B cell (primary cell): Measurements from ENCODE around the gene LRRC31. TPM values are rescaled to one million over a fixed set of nuclear protein-coding genes. Genes with fewer than 3 reads are reported as not detected.

Experiments used
- ATAC-seq: fragments of 200-7000 bp; cut with Tn5 transposase; one replicate; pipeline ENCODE4 v1.10.0; 2021; ENCODE audit warnings: low read depth, mild to moderate bottlenecking, moderate number of reproducible peaks, moderate library complexity
- CTCF ChIA-PET: fragments of 350-600 bp; sonication (Branson Sonifier 250); formaldehyde crosslinking; loops from one replicate; lab custom pipeline; 2021; ENCODE audit warnings: antibody characterized with exemption, inconsistent platforms; lab: Charles Lee
- POLR2A ChIA-PET: fragments of 350-600 bp; sonication (Branson Sonifier 250); formaldehyde crosslinking; loops from one replicate; lab custom pipeline; 2021; ENCODE audit warnings: antibody characterized with exemption; lab: Charles Lee
- DNase-seq: peaks from one replicate; pipeline ENCODE4 v3.0.0; 2013
- H2AFZ ChIP-seq: 2 replicates; pipeline ENCODE4 v1.6.1; 2012; ENCODE audit warnings: mild to moderate bottlenecking, low read depth, low read length; ENCODE audit not compliant: insufficient read depth, poor library complexity, severe bottlenecking
- H3K27ac ChIP-seq, 2 donors: 1 replicate in 1 of 2; 2 replicates in 1 of 2; pipeline ENCODE4 v1.5.1; 2012 to 2013; ENCODE audit warnings: low read length in 2 of 2, mild to moderate bottlenecking in 2 of 2, moderate library complexity in 1 of 2
- H3K27me3 ChIP-seq, 4 experiments: fragments of 200-600 bp in 1 of 4; sonication (generic) in 1 of 4; replicated peaks in 1 of 4; 1 replicate in 2 of 4; 2 replicates in 2 of 4; pipeline versions ENCODE4 v1.6.1 to v1.7.0; 2013 to 2016; ENCODE audit warnings: low read length in 3 of 4, mild to moderate bottlenecking in 2 of 4, mixed read lengths in 1 of 4, moderate library complexity in 1 of 4; ENCODE audit not compliant: insufficient read depth in 4 of 4, control insufficient read depth in 3 of 4; ENCODE audit errors: control extremely low read depth in 1 of 4
- H3K36me3 ChIP-seq, 2 experiments: replicated peaks in 1 of 2; 1 replicate in 1 of 2; 2 replicates in 1 of 2; pipeline versions ENCODE4 v1.6.1 to v1.7.1; 2013; ENCODE audit warnings: low read length in 1 of 2; ENCODE audit not compliant: insufficient read depth in 2 of 2, control insufficient read depth in 1 of 2; ENCODE audit errors: control extremely low read depth in 1 of 2, extremely low read depth in 1 of 2
- H3K4me1 ChIP-seq, 2 donors: fragments of 200-600 bp in 1 of 2; sonication (generic) in 1 of 2; 1 replicate in 1 of 2; 2 replicates in 1 of 2; pipeline versions ENCODE4 v1.5.1 to v1.6.1; 2013 to 2017; ENCODE audit warnings: low read length in 2 of 2; ENCODE audit not compliant: control insufficient read depth in 2 of 2, insufficient read depth in 2 of 2
- H3K4me2 ChIP-seq: replicated peaks from 2 replicates; pipeline ENCODE3; 2012; ENCODE audit warnings: mild to moderate bottlenecking, low read depth, low read length; ENCODE audit not compliant: poor library complexity, severe bottlenecking
- H3K4me3 ChIP-seq, 5 experiments: fragments of 200-600 bp in 1 of 5; sonication (generic) in 1 of 5; 1 replicate in 3 of 5; 2 replicates in 2 of 5; pipeline versions ENCODE4 v1.5.1 to v1.7.0; 2011 to 2016; ENCODE audit warnings: low read length in 4 of 5, mild to moderate bottlenecking in 4 of 5, low read depth in 2 of 5, control low read depth in 1 of 5, moderate library complexity in 1 of 5; ENCODE audit not compliant: insufficient read depth in 1 of 5; ENCODE audit errors: control extremely low read depth in 1 of 5, extremely low read depth in 1 of 5
- H3K79me2 ChIP-seq: fragments of 200-600 bp; sonication (generic); one replicate; pipeline ENCODE4 v1.6.0; 2016; ENCODE audit warnings: low read length; ENCODE audit not compliant: control insufficient read depth, insufficient read depth
- H3K9ac ChIP-seq: fragments of 200-600 bp; sonication (generic); 2 replicates; pipeline ENCODE4 v1.6.1; 2017; ENCODE audit warnings: mild to moderate bottlenecking, low read length, moderate library complexity
- H3K9me3 ChIP-seq, 3 donors: one replicate each; pipeline versions ENCODE4 v1.6.1 to v1.7.1; 2013; ENCODE audit warnings: low read length in 2 of 3; ENCODE audit not compliant: control insufficient read depth in 2 of 3, insufficient read depth in 1 of 3; ENCODE audit errors: control extremely low read depth in 1 of 3
- H4K20me1 ChIP-seq: 2 replicates; pipeline ENCODE4 v1.6.0; 2012; ENCODE audit warnings: mild to moderate bottlenecking, low read length; ENCODE audit not compliant: insufficient read depth, control insufficient read depth, poor library complexity, severe bottlenecking
- H3K27ac Mint-ChIP-seq: one replicate; pipeline ENCODE4 v1.8.0; 2021; ENCODE audit warnings: mixed read lengths
- H3K27me3 Mint-ChIP-seq: one replicate; pipeline ENCODE4 v1.8.0; 2021; ENCODE audit warnings: mixed read lengths
- H3K4me1 Mint-ChIP-seq: one replicate; pipeline ENCODE4 v1.8.0; 2021; ENCODE audit warnings: mixed read lengths
- H3K4me3 Mint-ChIP-seq: one replicate; pipeline ENCODE4 v1.8.0; 2021; ENCODE audit warnings: mixed read lengths
- H3K9me3 Mint-ChIP-seq: one replicate; pipeline ENCODE4 v1.8.0; 2022; ENCODE audit warnings: mixed read lengths; ENCODE audit not compliant: insufficient read depth
- EZH2 ChIP-seq: IDR thresholded peaks from 2 replicates; pipeline ENCODE4 v1.6.1; 2012; ENCODE audit warnings: borderline replicate concordance, low read depth, mild to moderate bottlenecking, moderate library complexity, low read length; ENCODE audit not compliant: insufficient read depth, poor library complexity, severe bottlenecking
- WGBS: methylation state at CpG from one replicate; pipeline ENCODE4 v1.1.5; 2013; ENCODE audit warnings: missing lambda C conversion rate; ENCODE audit not compliant: insufficient coverage; 5-methylcytosine and 5-hydroxymethylcytosine counted together
- intact Hi-C: fragments of 100-400 bp; cut with micrococcal nuclease; formaldehyde crosslinking; loops from one replicate; pipeline ENCODE4 v1.10.0; 2022
- polyA plus RNA-seq: library from polyadenylated mRNA; depleted of rRNA; stranded (reverse); fragments of >200 nt; gene quantifications from 2 replicates; pipeline ENCODE4 v1.2.3, GENCODE V29; 2012
- total RNA-seq, 2 donors: library from RNA; stranded (reverse); fragments of 120-200 nt in 1 of 2; gene quantifications; 1 replicate in 1 of 2; 2 replicates in 1 of 2; pipeline versions ENCODE4 v1.2.3 to v1.2.4, GENCODE V29; 2013 to 2022
- TF ChIP-seq, protein P1 (sequence below): fragments of 200-600 bp; IDR thresholded peaks from one replicate; pipeline ENCODE4 v1.8.0; 2022; ENCODE audit warnings: antibody characterized with exemption, mild to moderate bottlenecking

Gene LRRC31
- total and polyA plus RNA-seq, 2 donors (not counting 1 experiment from before 2014, with no cell fraction given) = not detected

DNA sequence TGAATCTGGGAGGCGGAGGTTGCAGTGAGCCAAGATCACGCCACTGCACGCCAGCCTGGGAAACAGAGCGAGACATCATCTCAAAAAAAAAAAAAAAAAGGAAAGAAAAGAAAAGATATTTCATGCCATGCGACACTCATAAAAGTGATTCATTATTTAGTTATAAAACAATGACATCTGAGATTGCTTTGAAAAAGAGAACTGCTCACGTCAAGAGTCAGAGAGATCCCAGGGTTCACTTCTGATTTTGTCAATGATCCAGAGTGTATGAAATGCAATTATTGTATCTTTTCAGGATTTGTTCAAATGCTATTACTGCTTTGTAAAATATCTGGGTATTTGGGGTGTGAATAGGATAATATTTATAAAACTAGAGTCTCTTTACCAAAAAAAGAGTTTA lies 35.7 kb upstream of the LRRC31 start:
- no peak for ATAC-seq
- H3K9me3 ChIP-seq = peaks cover 0 to 17% (median 15%) of the 10 kb centered on the region in 3 donors
- H3K4me3 ChIP-seq = no peak overlapping the region
- POLR2A ChIA-PET = no interaction called here
- no peaks in the 10 kb centered on the region for H3K4me1 ChIP-seq
- H2AFZ ChIP-seq = no peak overlapping the region
- H3K36me3 ChIP-seq = no peaks in the 10 kb centered on the region
- no peak overlapping the region for H3K4me2 ChIP-seq
- H3K27ac ChIP-seq = no peak overlapping the region
- Mint-ChIP-seq H3K27ac (no peak overlapping the region), H3K9me3 (no peaks in the 10 kb centered on the region), H3K4me1 (no peaks in the 10 kb centered on the region), H3K27me3 (no peaks in the 10 kb centered on the region), H3K4me3 (no peak overlapping the region)
- DNase-seq = no peak
- H3K79me2 ChIP-seq = no peaks in the 10 kb centered on the region
- intact Hi-C loops = no loop called here
- CTCF ChIA-PET = no interaction called here
- no peak for TF ChIP-seq EZH2
- TF ChIP-seq, protein P1, sequence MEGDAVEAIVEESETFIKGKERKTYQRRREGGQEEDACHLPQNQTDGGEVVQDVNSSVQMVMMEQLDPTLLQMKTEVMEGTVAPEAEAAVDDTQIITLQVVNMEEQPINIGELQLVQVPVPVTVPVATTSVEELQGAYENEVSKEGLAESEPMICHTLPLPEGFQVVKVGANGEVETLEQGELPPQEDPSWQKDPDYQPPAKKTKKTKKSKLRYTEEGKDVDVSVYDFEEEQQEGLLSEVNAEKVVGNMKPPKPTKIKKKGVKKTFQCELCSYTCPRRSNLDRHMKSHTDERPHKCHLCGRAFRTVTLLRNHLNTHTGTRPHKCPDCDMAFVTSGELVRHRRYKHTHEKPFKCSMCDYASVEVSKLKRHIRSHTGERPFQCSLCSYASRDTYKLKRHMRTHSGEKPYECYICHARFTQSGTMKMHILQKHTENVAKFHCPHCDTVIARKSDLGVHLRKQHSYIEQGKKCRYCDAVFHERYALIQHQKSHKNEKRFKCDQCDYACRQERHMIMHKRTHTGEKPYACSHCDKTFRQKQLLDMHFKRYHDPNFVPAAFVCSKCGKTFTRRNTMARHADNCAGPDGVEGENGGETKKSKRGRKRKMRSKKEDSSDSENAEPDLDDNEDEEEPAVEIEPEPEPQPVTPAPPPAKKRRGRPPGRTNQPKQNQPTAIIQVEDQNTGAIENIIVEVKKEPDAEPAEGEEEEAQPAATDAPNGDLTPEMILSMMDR = no peak
- no peaks in the 10 kb centered on the region for H3K27me3 ChIP-seq
- no CpG with 5 or more reads among the region's 6 CpGs for whole genome bisulfite sequencing
- no peak overlapping the region for H3K9ac ChIP-seq
- H4K20me1 ChIP-seq = no peaks in the 10 kb centered on the region

DNA sequence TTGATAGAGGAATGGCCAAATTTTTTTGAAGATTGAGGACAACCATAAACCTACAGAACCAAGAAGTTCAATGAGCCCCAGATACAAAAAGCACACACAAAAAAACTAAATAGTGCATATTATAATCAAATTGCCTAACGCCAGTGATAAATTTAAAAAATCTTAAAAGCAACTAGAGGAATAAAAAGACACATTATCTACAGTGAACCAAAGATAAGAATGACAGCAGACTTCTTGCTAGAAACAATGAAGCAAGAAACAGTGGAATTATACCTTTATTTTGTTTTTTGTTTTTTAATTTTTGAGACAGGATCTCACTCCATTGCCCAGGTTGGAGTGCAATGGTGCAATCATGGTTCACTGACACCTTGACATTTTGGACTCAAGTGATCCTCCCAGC lies 31.7 kb upstream of the LRRC31 start:
- Histone ChIP-seq H2AFZ (no peak overlapping the region), H4K20me1 (no peaks in the 10 kb centered on the region), H3K79me2 (no peaks in the 10 kb centered on the region), H3K4me1 (no peaks in the 10 kb centered on the region), H3K9me3 (peaks cover 0 to 17% (median 15%) of the 10 kb centered on the region in 3 donors), H3K36me3 (no peaks in the 10 kb centered on the region), H3K4me3 (no peak overlapping the region), H3K9ac (no peak overlapping the region), H3K27me3 (no peaks in the 10 kb centered on the region), H3K4me2 (no peak overlapping the region), H3K27ac (no peak overlapping the region)
- CTCF ChIA-PET = no interaction called here
- Mint-ChIP-seq H3K4me3 (no peak overlapping the region), H3K27ac (no peak overlapping the region), H3K27me3 (no peaks in the 10 kb centered on the region), H3K9me3 (no peaks in the 10 kb centered on the region), H3K4me1 (no peaks in the 10 kb centered on the region)
- TF ChIP-seq EZH2 = no peak
- POLR2A ChIA-PET = no interaction called here
- intact Hi-C loops = no loop called here
- WGBS = no CpG with 5 or more reads among the region's 1 CpG
- no peak for ATAC-seq
- no peak for DNase-seq
